GM12878 (cell line): ENCODE results near the gene DZIP1L. TPM values are rescaled to one million over a fixed set of nuclear protein-coding genes. Genes with fewer than 3 reads are reported as not detected.

ENCODE experiments used
- BCL11A ChIP-seq: IDR thresholded peaks from 2 replicates; pipeline ENCODE4 v1.6.1; 2011; ENCODE audit warnings: low read depth, low read length
- CEBPB ChIP-seq, 2 experiments: fragments of 150-350 bp in 1 of 2; IDR thresholded peaks; 2 replicates each; pipeline ENCODE4 v1.6.1; 2012 to 2014; ENCODE audit warnings: low read depth in 2 of 2, low read length in 2 of 2, borderline replicate concordance in 1 of 2, inconsistent platforms in 1 of 2
- CEBPZ ChIP-seq: fragments of 150-350 bp; IDR thresholded peaks from 2 replicates; pipeline ENCODE4 v1.6.1; 2016; ENCODE audit warnings: low read depth, low read length
- CREB1 ChIP-seq: IDR thresholded peaks from 2 replicates; pipeline ENCODE4 v1.6.1; 2012; ENCODE audit warnings: low read depth, mild to moderate bottlenecking, inconsistent platforms
- CREM ChIP-seq: IDR thresholded peaks from 2 replicates; pipeline ENCODE4 v1.6.1; 2014; ENCODE audit warnings: antibody characterized with exemption, low read depth
- E4F1 ChIP-seq: fragments of 450-650 bp; IDR thresholded peaks from 2 replicates; pipeline ENCODE4 v1.6.1; 2018; ENCODE audit warnings: borderline replicate concordance, mild to moderate bottlenecking; ENCODE audit not compliant: partially characterized antibody
- EED ChIP-seq: sonication (generic); IDR thresholded peaks from 2 replicates; pipeline ENCODE4 v1.6.1; 2016; ENCODE audit warnings: antibody characterized with exemption, low read depth
- EGR1 ChIP-seq, 2 experiments: IDR thresholded peaks; 1 replicate in 1 of 2; 2 replicates in 1 of 2; pipeline ENCODE4 v1.6.1; 2011 to 2012; ENCODE audit warnings: low read depth in 2 of 2, low read length in 2 of 2, borderline replicate concordance in 1 of 2, mild to moderate bottlenecking in 1 of 2, moderate library complexity in 1 of 2
- HDAC2 ChIP-seq: fragments of 200-600 bp; sonication (generic); IDR thresholded peaks from 2 replicates; pipeline ENCODE4 v1.6.1; 2017
- KDM1A ChIP-seq: fragments of 200-600 bp; sonication (generic); IDR thresholded peaks from 2 replicates; pipeline ENCODE4 v1.6.1; 2016; ENCODE audit warnings: borderline replicate concordance
- NBN ChIP-seq: fragments of 450-650 bp; IDR thresholded peaks from 2 replicates; pipeline ENCODE4 v1.6.1; 2016
- PML ChIP-seq: IDR thresholded peaks from 2 replicates; pipeline ENCODE4 v1.6.1; 2012; ENCODE audit warnings: low read length, inconsistent platforms
- SKIL ChIP-seq: fragments of 450-650 bp; IDR thresholded peaks from 2 replicates; pipeline ENCODE4 v1.6.1; 2017; ENCODE audit warnings: mild to moderate bottlenecking, low read depth, inconsistent platforms; ENCODE audit not compliant: poor library complexity, severe bottlenecking
- SUZ12 ChIP-seq: fragments of 200-600 bp; sonication (generic); IDR thresholded peaks from one replicate; pipeline ENCODE4 v1.6.1; 2018; ENCODE audit warnings: antibody characterized with exemption, mild to moderate bottlenecking; ENCODE audit not compliant: unreplicated experiment
- ZBED1 ChIP-seq: IDR thresholded peaks from 2 replicates; pipeline ENCODE4 v1.6.1; 2016; ENCODE audit warnings: borderline replicate concordance
- ZNF622 ChIP-seq: fragments of 450-650 bp; IDR thresholded peaks from 2 replicates; pipeline ENCODE4 v1.6.1; 2017; ENCODE audit warnings: mild to moderate bottlenecking, inconsistent platforms
- polyA plus RNA-seq, 11 experiments: library from polyadenylated mRNA; depleted of rRNA in 4 of 11; unstranded in 6 of 11; stranded (reverse) in 5 of 11; fragments of >200 nt; fragmentation: Nextera tagmentation in 4 of 11; fragmentation: Illumina TruSeq in 1 of 11; extraction: Ambion mirVana in 4 of 11; extraction: Trizol in 1 of 11; gene quantifications; 1 replicate in 1 of 11; 2 replicates in 10 of 11; pipeline versions ENCODE4 v1.2.1 to v1.2.3, GENCODE V29; 2011 to 2016; ENCODE audit warnings: inconsistent platforms in 2 of 11, missing spikeins in 2 of 11, low read depth in 1 of 11
- total RNA-seq, 4 experiments: library from RNA; depleted of rRNA in 3 of 4; stranded (reverse); fragments of >200 nt in 3 of 4; fragmentation: Illumina TruSeq in 1 of 4; extraction: Trizol in 1 of 4; gene quantifications; 2 replicates each; pipeline versions ENCODE4 v1.2.1 to v1.2.3, GENCODE V29; 2013 to 2021

Gene DZIP1L
- total and polyA plus RNA-seq, 10 of the 15 experiments (the other 5 are each of a cell fraction or from before 2014, with no cell fraction given), result not detected

DNA sequence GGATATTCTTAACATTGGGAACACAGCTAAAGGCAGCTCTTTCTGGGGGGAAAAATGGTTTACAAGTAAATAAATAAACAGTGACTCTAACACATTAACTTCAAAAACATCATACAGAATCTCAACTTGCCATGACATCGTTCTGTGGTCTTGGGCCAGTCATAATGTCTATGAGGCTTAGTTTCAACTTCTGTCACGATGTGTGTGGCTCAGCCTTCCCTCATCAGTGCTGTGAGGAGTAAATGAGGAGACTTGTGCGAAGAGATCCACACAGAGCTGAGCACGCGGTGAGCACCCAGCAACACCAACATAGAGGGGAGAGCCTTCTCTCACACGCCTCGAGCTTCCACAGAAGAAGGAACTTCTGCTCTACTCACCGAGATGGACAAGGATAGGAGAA, 49.0 kb downstream of the DZIP1L start (continued):
- TF ChIP-seq HDAC2 (no peak), CEBPB (IDR thresholded peaks at IDR 0.05; ENCODE audit: borderline replicate concordance in 1 of 2, low read depth in 2 of 2, low read length in 2 of 2) (no peak), CREB1 (peak; percentile 55; the same call in 1 of the 2 replicates), BCL11A (peak; percentile 72; the same call in 1 of the 2 replicates), E4F1 (no peak), CEBPZ (no peak), CREM (peak; percentile 55; the same call in 1 of the 2 replicates), EGR1 (IDR thresholded peaks at IDR 0.05; ENCODE audit: borderline replicate concordance in 1 of 2, low read depth in 2 of 2, low read length in 2 of 2) (no peak), PML (no peak), NBN (no peak), ZBED1 (peak; percentile 61; the same call in 1 of the 2 replicates), ZNF622 (no peak), SKIL (no peak), EED (no peak), SUZ12 (no peak), KDM1A (no peak)
- TF ChIP-seq, all 136 proteins: peak for 15
